Stomach smooth muscle (tissue), 2 donors: ENCODE data around the gene EGLN2.
A peak's percentile ranks its signal among the peaks of the same experiment; 100 is the strongest.
"Not testable (repeated sequence)": the region's sequence is repeated elsewhere in the genome, so short reads cannot be mapped to it uniquely, and the experiment has no call there.

Experiments used
- H3K27ac ChIP-seq: one replicate; pipeline ENCODE4 v1.7.0; 2013; ENCODE audit warnings: mild to moderate bottlenecking, low read length, inconsistent platforms
- H3K27me3 ChIP-seq, 2 donors: one replicate each; pipeline ENCODE4 v1.7.0; 2013; ENCODE audit warnings: low read length in 2 of 2; ENCODE audit not compliant: insufficient read depth in 2 of 2, control insufficient read depth in 1 of 2
- H3K36me3 ChIP-seq, 2 donors: one replicate each; pipeline ENCODE4 v1.7.0; 2013; ENCODE audit warnings: low read length in 2 of 2; ENCODE audit not compliant: control insufficient read depth in 2 of 2, insufficient read depth in 2 of 2
- H3K4me1 ChIP-seq: one replicate; pipeline ENCODE4 v1.7.0; 2013; ENCODE audit warnings: low read length; ENCODE audit not compliant: control insufficient read depth, insufficient read depth
- H3K4me3 ChIP-seq, 2 donors: one replicate each; pipeline ENCODE4 v1.7.0; 2013; ENCODE audit warnings: low read length in 2 of 2
- H3K9ac ChIP-seq, 2 donors: one replicate each; pipeline ENCODE4 v1.7.0; 2013; ENCODE audit warnings: low read length in 2 of 2, mild to moderate bottlenecking in 1 of 2
- H3K9me3 ChIP-seq, 2 donors: one replicate each; pipeline ENCODE4 v1.7.0; 2013; ENCODE audit warnings: low read length in 2 of 2; ENCODE audit not compliant: control insufficient read depth in 2 of 2
- donor health status: healthy.
- donor health status: Pancreatic carcinoma.

Gene EGLN2

GRCh38 chr19:40810160-40810559 lies 11.2 kb downstream of the EGLN2 start:
- H3K4me1 ChIP-seq = peaks cover 51% of the 10 kb centered on the region
- H3K27ac ChIP-seq = peak overlapping the region; percentile 69
- H3K9ac ChIP-seq = no peak overlapping the region
- H3K9me3 ChIP-seq = no peaks in the 10 kb centered on the region
- H3K36me3 ChIP-seq = peaks cover 9 to 20% of the 10 kb centered on the region in 2 donors
- H3K4me3 ChIP-seq = peak overlapping the region in 1 of 2 donors; percentile 70
- no peaks in the 10 kb centered on the region for H3K27me3 ChIP-seq

GRCh38 chr19:40810649-40811408 lies 11.8 kb downstream of the EGLN2 start:
- Histone ChIP-seq H3K9ac (peak overlapping the region in 1 of 2 donors; percentile 51), H3K27ac (peak overlapping the region; percentile 69), H3K4me3 (peak overlapping the region; percentile 39 to 70), H3K36me3 (peaks cover 9 to 17% of the 10 kb centered on the region in 2 donors), H3K4me1 (peaks cover 45% of the 10 kb centered on the region)
- H3K9me3 ChIP-seq, H3K27me3 ChIP-seq: not testable (repeated sequence)

- Histone ChIP-seq H3K27ac (peak overlapping the region; percentile 53), H3K4me1 (peaks cover 37% of the 10 kb centered on the region), H3K9ac (peak overlapping the region in 1 of 2 donors; percentile 51)
Measured at GRCh38 chr19:40811478-40812341, 12.7 kb downstream of the EGLN2 start.

GRCh38 chr19:40812571-40812970 lies 13.6 kb downstream of the EGLN2 start:
- not testable (repeated sequence) for H3K9me3 ChIP-seq, H3K27me3 ChIP-seq, H3K9ac ChIP-seq, H3K4me3 ChIP-seq, H3K27ac ChIP-seq
- H3K36me3 ChIP-seq = peaks cover 8 to 13% of the 10 kb centered on the region in 2 donors
- H3K4me1 ChIP-seq = peaks cover 29% of the 10 kb centered on the region

More at GRCh38 chr19:40811478-40812341, 12.7 kb downstream of the EGLN2 start:
- peaks cover 9 to 17% of the 10 kb centered on the region in 2 donors for H3K36me3 ChIP-seq
- no peaks in the 10 kb centered on the region for H3K27me3 ChIP-seq
- peak overlapping the region; percentile 15 to 70 for H3K4me3 ChIP-seq
- H3K9me3 ChIP-seq = no peaks in the 10 kb centered on the region

- Histone ChIP-seq H3K27ac (no peak overlapping the region), H3K4me1 (peaks cover 29% of the 10 kb centered on the region), H3K4me3 (no peak overlapping the region), H3K36me3 (peaks cover 4 to 9% of the 10 kb centered on the region in 2 donors), H3K9me3 (no peaks in the 10 kb centered on the region), H3K9ac (no peak overlapping the region), H3K27me3 (no peaks in the 10 kb centered on the region)
Measured at GRCh38 chr19:40813182-40813581, 14.2 kb downstream of the EGLN2 start.

- Histone ChIP-seq H3K27me3 (no peaks in the 10 kb centered on the region), H3K36me3 (no peaks in the 10 kb centered on the region), H3K4me1 (peaks cover 37% of the 10 kb centered on the region), H3K27ac (no peak overlapping the region), H3K9ac (no peak overlapping the region), H3K4me3 (no peak overlapping the region), H3K9me3 (no peaks in the 10 kb centered on the region)
Measured at GRCh38 chr19:40815223-40815622, 16.2 kb downstream of the EGLN2 start.

GRCh38 chr19:40818480-40819399 lies 19.7 kb downstream of the EGLN2 start:
- not testable (repeated sequence) for H3K27ac ChIP-seq, H3K9me3 ChIP-seq, H3K36me3 ChIP-seq, H3K9ac ChIP-seq, H3K27me3 ChIP-seq
- Histone ChIP-seq H3K4me1 (peaks cover 23% of the 10 kb centered on the region), H3K4me3 (peak overlapping the region; percentile 57 to 69)

- not testable (repeated sequence) for H3K27ac ChIP-seq, H3K9ac ChIP-seq, H3K9me3 ChIP-seq, H3K27me3 ChIP-seq, H3K4me3 ChIP-seq, H3K36me3 ChIP-seq
- H3K4me1 ChIP-seq = peaks cover 27% of the 10 kb centered on the region
Measured at GRCh38 chr19:40819479-40820234, 20.7 kb downstream of the EGLN2 start.

GRCh38 chr19:40822161-40822560 lies 23.2 kb downstream of the EGLN2 start:
- no peaks in the 10 kb centered on the region for H3K27me3 ChIP-seq
- no peak overlapping the region for H3K4me3 ChIP-seq
- peaks cover 27% of the 10 kb centered on the region for H3K4me1 ChIP-seq
- no peak overlapping the region for H3K9ac ChIP-seq
- peak overlapping the region; percentile 41 for H3K27ac ChIP-seq
- H3K9me3 ChIP-seq = no peaks in the 10 kb centered on the region
- H3K36me3 ChIP-seq = peaks cover 2 to 6% of the 10 kb centered on the region in 2 donors
